ENCODE results near the gene PLXNA4.

The PLXNA4 gene

DNA sequence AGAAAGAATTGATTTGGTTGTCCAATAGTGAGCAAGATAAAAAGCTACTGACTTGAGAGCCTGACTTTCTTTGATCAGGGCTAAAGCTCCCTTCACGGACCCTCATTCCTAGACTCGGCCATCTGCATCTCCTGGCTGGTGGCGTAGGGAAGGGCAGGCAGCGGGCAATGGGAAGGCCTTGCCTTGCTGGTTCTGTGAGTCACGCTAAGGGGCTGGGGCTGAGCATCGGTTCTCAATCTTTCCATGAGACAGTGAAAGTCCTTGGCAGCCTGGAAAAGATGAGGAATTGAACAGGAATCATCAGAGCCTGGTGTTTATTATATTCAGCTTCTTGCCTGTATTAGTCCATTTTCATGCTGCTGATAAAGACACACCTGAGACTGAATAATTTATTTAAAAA is 475.3 kb downstream of the PLXNA4 start:
- DNase-seq: no peak

DNA sequence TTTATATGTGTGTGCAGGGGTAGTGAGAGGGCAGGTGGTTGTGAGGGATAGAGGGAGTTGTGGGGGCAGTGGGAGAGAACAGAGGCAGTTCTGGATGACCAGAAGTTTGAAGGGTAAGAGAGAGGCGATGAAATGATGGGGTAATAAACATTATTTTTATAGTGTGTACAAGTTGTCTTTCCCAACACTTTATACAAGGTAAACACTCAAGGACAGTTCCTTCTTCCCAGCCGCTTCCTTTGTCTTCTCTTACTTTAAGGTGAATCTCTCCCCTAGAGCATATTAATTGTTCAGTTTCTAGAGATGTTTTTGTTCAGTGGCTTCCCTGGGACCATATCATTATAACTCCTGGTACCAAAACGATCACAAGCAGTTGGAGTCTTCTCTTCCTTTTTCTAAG is 475.8 kb downstream of the PLXNA4 start:
- DNase-seq: no peak

DNA sequence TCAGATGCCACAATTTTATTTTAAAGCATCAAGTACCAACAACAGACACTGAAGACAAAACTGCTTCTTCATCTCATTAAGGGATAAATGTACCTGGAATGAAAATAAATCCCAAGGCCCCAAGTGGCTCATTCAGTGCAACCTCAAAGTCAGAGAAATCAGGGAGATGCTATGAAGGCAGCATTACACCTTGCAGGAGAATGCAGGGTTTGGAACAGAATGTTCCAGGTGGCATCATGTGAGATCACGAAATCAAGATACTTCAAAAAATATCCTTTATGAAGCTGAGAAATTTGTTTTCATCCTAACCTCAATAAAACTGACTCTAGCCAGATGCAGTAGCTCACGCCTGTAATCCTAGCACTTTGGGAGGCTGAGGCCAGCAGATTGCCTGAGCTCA is 477.1 kb downstream of the PLXNA4 start:
- no peak for DNase-seq

DNA sequence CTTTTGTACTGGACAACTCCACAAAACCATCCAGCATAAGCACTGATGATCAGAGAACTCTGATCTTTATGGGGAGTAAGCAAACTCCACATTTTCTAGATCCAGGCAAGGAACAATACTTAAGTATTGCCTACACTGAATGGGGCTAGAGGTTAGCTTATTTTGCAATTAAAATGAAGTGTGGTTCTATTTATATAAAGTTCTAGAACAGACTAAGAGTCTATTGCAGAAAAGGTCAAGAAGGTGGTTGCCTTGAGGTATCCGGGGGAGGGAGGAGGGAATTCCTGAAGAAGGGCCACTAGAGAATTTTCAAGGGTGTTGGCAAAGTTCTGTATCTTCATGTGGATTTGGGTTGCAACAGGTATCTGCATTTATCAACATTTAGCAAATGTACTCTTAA is 477.9 kb downstream of the PLXNA4 start:
- no peak for DNase-seq

DNA sequence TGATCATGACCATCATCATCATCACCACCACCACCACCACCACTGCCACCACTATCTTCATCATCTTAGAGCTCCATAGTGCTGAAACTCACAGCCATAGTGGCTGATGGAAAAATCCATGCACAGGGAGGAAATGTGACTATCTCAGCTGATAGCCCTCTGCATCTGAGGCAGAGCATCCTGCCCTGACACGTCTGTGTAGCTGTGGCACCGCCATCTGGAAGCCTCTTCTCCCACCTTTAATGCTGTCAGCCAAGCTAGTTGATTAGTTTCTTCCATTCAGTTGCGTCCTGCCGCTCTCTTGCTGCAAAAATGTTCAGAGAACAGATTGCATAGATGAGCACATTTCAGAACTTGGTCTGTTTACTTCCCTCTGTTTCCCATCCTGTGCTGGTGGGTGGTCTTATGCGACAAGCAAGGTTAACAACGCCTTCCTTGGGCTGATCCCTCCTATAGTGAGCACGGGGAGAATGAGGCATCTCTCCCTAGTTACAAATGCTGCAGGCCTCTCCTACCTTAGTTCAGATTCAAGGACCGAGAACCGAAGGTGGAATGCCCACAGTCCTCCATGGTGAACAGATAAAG is 478.6 kb downstream of the PLXNA4 start:
- DNase-seq: no peak

DNA sequence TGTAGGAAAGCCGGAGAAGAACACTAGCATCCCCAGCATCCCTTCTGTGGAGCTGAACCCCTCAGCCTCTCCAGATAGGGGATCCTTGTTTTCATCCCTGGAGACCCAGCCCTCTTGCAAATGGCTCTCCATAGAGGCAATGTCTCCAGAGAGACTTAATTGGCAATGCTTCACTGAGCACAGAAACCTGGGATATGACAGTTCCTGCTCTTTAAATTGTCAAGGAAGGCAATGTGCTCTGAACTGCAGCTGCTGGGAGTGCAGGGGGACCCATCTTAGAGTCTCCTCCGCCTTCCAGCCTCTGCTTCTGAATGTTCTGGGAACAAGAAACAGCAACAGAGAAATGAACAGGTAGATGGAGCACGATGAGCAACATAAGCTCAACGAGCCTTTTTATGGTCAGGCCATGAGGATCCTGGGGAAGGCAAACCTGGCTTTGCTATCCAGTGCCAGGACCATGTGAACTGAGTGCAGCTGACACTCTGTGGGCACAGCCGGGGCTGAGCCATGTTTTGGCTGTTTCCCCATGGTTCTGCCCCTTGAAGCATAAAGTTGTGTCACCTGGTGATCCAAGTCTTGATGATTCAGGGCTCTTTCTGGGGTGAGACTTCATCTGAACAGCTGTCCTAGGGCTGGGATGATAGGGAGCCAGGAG is 481.0 kb downstream of the PLXNA4 start:
- DNase-seq: no peak

DNA sequence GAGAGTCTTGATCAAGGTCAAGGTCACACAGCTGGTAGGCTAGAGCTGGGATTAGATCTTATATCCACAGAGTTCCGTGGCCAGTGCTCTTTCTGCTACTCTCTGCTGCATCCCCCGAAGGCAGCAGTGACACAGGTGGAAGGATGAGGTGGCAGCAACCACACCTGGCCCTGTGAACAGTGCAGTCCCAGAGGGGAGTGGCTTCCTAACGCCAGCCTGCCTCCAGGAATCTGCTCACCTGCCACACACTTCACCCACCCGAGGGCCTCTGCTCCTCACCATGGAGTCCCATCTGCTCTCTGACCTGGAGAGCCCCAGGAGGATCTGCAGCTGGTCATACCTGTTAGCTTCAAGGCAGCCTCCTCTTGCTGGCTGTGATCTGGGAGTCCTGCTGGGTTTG is 484.2 kb downstream of the PLXNA4 start:
- DNase-seq: no peak

DNA sequence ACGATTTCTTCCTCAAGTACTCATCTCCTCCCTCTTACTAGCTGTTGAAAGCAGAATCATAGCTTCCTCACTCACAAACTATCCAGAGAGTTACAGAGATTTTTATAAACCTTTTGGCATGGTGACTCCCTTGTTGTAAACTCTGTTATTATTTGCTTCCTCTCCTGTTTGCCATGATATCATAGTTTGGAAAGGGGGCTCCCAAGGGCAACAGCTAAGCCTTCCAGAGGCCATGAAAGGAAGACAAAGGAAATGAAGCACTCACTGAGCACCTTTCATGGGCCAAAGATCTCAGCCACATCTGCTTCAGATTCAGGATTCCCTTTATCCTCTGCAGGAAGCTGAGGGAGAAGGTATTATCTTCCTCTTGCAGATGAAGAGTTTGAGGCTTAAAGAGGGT is 484.6 kb downstream of the PLXNA4 start:
- no peak for DNase-seq

DNA sequence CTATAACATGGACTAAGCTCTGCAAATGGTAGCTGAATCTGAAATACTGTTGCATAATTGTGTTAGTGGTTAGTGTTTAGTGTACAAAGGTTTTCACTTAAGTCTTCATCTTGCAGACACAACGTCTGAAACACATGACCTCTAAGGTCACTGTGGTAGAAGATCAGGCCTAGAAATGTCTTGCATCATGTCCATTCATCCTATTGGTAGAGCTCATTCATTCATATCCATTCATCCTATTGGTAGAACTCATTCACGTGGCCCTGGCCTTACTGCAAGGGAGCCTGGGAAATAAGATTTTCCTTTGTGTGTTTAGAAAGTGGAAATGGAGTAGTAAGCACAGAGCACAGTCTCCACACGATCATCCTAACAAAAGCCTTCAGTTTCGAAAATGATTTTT is 485.8 kb downstream of the PLXNA4 start:
- no peak for DNase-seq

DNA sequence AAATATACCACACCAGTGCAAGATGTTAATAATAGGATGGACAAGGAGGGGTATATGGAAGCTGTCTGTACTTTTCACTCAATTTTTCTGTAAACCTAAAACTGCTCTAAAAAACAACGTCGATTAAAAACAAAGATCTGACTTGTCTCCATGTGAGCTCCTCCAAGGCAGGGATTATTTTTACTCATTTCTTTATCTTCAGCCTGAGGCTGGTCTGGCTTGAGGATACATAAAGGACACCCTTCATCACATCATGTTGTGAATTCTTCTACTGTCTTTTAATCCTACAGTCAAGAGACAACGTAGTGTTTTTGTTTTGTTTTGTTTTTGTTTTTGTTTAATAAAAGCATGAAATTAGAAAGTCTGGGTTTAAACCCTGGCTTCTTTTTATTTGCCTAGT is 486.9 kb downstream of the PLXNA4 start:
- DNase-seq: no peak

DNA sequence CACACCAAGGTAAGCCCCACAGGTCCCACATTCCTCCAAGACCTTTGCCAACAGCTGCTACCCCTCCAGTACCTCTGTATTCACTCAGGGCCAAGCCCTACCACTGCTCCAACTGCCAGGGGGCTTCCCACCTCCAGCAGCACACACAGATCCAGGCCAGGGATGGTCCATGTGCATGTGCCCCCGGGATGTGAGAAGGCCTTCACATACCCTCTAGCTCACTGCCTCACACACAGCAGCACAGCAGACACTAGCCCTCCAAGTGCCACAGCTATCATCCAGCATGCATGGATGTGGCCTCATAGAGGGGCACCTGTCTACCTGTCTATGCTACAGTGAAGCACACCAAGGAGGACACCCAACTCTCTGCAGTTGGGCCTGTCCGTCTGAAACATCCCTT is 488.8 kb downstream of the PLXNA4 start:
- no peak for DNase-seq

DNA sequence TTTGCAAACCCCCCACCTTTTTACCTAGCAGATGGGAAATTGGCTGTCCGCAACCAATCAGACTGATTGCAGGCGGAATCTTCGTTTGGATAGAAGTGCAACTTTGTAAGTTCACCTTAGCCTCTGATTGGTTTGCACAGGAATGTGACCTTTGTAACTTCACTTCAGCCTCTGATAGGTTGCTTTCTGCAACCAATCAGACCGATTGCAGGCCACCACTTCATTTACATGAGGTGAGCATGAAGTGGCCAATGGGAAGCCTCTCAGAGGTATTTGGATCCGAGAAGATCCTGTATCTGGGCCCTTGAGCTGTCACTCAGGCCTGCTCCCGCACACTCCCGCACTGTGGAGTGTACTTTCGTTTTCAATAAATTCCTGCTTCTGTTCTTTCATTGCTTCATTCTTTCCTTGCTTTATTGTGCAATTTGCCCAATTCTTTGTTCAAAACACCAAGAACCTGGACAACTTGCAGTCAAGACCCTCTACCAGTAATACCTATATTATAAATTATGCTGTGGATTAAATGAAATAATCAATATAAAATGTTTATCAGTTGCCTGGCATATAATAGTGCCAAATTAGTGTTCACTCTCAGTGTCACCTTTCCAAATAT is 491.4 kb downstream of the PLXNA4 start:
- no peak for DNase-seq

DNA sequence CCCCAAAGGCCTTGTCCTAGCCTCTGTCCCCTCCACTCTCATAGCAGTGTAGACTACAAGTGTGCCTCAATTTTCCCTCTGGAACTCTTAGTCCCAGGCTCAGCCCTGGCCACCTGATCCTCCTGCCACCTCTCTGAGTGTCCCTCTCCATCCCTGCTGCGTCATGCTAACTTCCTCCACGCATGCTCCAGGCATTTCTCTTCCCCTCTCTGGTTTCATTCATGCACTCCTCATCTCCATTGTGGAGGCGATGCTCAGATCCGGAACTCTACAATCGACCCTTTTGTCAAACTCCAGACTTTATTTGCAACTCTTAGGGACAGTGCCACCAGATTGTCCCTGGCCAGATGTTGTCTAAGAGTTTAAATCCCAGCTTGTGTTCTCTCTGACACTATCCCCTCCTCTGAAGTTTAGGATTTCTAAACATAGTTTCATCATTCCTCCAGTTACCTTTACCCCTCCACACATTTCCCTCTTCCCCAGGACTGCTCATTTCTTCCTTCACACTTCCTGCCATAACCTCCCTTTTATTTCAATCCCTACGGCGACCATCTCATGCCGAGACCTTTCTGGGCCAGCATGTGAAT is 492.6 kb downstream of the PLXNA4 start:
- DNase-seq: no peak

DNA sequence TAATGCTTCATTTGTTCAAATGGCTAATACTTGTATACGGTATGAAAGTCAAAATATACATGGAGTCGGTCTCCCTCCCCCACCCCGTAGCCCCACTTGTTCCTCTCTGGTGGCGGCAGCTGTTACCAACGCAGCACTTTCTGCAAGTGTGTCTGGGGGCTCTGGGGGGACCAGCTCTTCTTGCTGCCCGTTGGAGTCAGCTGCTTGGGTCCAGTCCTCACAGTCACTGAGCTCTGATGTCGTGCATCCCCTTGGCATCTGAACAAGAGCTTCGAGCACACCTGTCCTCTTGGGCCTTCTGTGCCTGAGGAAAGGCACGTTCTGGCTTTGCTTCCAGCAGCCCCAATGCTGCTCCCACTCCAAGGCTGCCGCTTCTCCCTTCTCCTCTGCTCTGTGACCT is 493.1 kb downstream of the PLXNA4 start:
- DNase-seq: no peak

DNA sequence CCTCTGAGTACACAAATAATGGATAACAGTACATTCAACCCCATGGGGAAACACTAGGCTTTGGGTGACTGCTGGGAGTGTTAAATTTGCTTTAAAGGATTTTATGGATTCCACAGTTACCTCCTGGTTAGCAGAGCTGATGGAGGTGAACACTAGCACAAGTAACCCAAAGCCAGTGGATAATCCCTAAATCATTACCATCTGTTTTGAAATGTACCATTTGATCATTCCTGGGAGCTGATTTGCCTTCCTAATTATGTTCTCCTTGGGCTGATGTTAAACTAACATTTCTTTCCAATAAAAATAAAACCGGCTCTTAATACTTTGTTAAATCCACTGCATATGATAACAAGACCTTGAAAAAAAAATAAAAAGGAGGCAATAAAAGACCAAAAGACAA is 493.9 kb downstream of the PLXNA4 start:
- DNase-seq: no peak

DNA sequence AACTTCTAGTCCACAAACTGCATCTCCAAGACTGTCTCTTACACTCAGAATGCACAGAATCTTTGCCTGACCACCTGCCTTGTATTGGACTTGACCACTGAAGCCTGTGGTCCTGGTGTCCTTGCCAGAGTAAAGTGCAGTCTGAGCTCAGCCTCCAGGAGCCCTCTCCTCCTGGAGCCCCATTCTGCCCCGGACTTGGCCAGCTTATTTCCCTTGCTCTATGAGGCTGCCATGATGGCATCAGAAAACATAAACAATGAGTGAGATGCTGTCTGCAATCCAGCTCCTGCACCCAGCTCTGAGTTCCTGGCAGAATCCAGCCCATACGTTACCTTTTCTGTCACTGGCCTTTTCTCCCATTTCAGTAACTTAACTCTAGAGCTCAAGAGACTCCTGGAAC is 494.6 kb downstream of the PLXNA4 start:
- DNase-seq: no peak

DNA sequence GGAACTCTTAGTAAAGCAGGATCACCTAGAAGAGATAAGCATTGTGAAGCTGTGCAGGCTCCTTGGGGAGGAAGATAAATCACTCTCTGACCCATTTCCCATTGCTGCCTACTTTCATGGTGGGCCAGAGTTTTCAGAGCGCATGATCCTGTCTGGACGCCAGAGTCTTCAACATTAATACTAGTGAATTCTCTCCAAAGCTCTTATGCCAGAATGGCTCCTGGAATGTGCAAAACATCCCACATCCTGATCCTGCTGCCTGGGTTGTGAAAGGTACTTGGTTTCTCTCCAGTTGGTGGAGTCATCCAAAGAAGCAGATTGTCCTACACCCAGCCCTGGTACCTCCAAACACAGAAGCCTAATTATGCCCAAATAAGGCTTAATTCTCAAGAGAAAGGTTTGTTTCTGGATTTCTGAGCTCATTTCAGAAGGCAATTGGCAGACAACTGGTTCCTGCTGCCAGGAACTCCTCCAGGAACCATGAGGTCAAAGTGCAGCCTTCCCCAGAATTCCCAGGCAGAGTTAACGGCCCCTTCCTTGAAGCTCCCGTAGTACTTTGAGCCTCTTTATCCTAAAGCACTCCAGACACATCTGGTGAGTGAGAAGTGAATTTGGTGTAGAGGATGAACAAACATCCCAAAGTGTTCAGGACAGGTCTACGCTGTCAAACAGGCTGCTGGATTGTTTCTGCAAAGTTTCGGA is 495.2 kb downstream of the PLXNA4 start:
- no peak for DNase-seq

DNA sequence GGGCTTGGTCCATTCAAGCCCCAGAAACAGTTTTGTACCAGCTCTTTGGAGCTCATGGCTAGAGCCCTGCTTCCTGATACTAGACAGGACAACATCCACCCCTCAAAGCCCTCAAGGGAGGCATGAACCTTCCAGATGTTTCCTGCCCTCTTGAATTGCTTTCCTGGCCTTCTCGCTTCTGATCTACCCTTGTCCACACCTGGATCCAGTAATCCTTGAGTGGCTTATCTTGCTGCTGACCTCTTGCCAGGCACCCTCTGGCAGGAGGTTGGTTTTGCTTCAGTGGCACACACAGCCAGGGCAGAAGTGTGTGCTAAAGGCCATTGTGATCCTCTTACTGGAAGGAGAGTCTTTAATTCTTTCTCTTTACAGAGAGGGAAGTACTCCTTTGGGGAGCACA is 495.8 kb downstream of the PLXNA4 start:
- no peak for DNase-seq

DNA sequence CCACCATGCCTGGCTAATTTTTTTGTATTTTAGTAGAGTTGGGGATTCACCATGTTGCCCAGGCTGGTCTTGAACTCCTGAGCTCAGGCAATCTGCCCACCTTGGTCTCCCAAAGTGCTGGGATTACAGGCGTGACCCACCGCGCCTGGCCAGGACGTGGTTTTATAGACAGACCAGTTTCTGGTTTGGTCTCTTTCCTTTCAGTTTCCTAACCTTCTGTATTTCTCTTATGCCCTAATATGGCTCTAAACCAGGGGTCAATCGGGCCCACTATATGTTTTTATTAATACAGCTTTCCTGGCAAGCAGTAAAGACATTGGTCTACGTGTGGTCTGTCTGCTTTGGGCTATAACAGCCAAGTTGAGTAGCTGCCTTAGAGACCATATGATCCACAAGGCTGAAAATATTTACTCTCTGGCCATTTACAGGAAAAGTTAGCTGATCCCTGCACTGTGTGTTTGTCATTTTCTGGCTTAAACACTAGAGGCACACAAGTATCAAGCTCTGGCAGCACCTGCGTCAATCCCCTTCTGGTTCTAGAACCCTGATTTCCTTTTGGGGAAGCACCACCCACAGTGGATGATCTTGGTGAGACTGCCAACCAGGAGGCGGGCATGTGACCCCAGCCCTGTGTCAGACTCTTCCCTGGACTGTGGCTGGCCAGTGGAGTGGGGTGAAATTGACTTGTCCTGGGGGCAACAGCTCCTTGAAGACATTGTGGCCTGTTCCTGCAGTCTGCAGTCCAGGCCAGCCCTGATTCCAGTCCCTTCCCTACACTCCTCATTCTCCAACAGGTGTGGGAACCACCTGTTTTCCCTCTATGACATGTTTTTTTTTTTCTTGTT is 497.2 kb downstream of the PLXNA4 start:
- no peak for DNase-seq

DNA sequence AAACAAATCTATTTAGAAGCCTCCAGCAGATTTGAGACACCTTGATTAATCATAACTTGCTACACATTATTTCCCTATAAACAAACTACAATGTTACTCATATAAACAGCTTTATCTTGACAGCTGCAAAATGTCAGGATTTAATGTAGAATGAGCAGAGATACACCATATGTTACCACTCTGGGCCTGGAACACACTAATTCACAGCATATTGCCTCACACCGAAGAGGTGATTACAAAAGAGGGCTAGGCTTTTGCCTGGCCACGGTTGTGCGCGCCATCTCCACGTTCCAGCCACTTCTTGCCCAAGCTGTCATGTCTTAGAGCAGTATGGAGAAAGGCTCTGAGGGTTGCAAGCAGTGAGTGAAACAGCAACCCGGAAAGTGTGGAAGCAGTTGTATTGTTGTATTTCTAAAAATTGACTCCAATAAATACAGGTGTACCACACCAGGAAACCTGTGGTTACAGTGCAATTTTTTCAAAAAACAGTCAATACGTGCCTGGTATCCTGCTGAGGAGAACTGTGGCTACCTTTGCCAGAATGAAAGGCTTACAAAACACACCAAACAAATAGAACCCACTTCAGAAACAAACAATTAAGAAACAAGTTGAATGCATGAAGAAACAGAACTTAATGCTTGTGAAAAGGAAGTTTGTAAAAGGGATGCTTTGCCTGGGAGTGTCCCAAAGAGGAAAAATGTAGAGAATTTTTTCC is 498.1 kb downstream of the PLXNA4 start:
- no peak for DNase-seq

DNA sequence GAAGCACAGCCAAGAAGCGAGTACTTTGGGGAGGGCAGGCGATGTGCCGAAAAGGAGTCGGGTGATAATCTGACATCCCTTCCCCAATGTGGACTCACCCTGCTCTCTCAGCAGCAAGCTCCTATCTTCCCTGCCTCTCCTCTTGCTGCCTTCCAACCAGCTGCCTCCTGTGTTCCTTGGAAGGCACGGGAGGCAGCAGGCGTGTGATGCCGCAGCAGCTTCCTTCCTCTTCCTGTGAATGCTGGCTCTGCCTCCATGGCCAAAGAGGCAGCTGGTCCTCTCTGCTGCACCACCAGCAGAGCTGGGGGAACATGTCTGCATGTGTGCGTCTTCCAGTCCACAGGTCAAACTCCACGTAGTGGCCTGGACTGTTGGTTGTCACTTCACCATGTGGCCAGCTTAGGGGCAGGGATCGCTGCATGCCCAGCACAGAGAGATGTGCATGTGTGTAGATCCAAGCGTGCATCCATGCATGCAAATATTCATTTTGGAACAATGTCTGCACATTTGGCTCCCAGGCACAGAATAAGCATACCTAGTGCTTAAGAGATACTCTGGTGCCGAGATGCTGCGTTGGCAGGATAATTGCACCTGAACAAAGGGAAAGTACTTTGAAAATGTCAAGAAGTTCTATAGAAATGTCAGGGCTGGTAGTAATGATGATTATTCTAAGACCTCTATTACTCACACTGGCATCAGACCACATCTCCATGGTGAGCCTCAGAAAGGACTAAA is 499.8 kb downstream of the PLXNA4 start:
- no peak for DNase-seq

All from activated CD4-positive, alpha-beta T cell treated with anti-CD3 and anti-CD28 coated beads for 1 hour (primary cell).